ENCODE results near the gene SLC7A6OS.

SLC7A6OS gene

GRCh38 chr16:68250951-68251350 is 59.8 kb downstream of the SLC7A6OS start:
- FAIRE-seq: no peak
- DNase-seq (ENCODE audit: insufficient read length, low spot score): no peak
- no peak for TF ChIP-seq TAF1 (IDR thresholded peaks at IDR 0.05; ENCODE audit: low read depth, low read length)
- TF ChIP-seq PAX5 (IDR thresholded peaks at IDR 0.05; ENCODE audit: insufficient read depth, low read length, severe bottlenecking): no peak
- no peak for TF ChIP-seq SPI1 (IDR thresholded peaks at IDR 0.05; ENCODE audit: low read depth, low read length)
- no peak for TF ChIP-seq POLR2A (IDR thresholded peaks at IDR 0.05; ENCODE audit: low read depth, low read length)
- TF ChIP-seq POLR2AphosphoS5 (IDR thresholded peaks at IDR 0.05; ENCODE audit: low read depth, low read length): no peak
- no peak for TF ChIP-seq POU2F2 (IDR thresholded peaks at IDR 0.05; ENCODE audit: low read depth, low read length)

GRCh38 chr16:68249371-68249770 is 61.4 kb downstream of the SLC7A6OS start:
- FAIRE-seq (no peak), DNase-seq (ENCODE audit: insufficient read length, low spot score) (no peak)
- no peak for TF ChIP-seq PAX5 (IDR thresholded peaks at IDR 0.05; ENCODE audit: insufficient read depth, low read length, severe bottlenecking)
- TF ChIP-seq POLR2AphosphoS5 (IDR thresholded peaks at IDR 0.05; ENCODE audit: low read depth, low read length): no peak
- no peak for TF ChIP-seq TAF1 (IDR thresholded peaks at IDR 0.05; ENCODE audit: low read depth, low read length)
- TF ChIP-seq SPI1 (IDR thresholded peaks at IDR 0.05; ENCODE audit: low read depth, low read length): no peak
- TF ChIP-seq POU2F2 (IDR thresholded peaks at IDR 0.05; ENCODE audit: low read depth, low read length): no peak
- no peak for TF ChIP-seq POLR2A (IDR thresholded peaks at IDR 0.05; ENCODE audit: low read depth, low read length)

Data from GM12891 (cell line).